ENCODE measurements around the gene RALGAPB. TPM values are rescaled to one million over a fixed set of nuclear protein-coding genes. Genes with fewer than 3 reads are reported as not detected.

Gene RALGAPB
- total and polyA plus RNA-seq, 2 of the 13 experiments (the other 11 are each of a cell fraction or from before 2014, with no cell fraction given) = 17.6 to 30.6 TPM

DNA sequence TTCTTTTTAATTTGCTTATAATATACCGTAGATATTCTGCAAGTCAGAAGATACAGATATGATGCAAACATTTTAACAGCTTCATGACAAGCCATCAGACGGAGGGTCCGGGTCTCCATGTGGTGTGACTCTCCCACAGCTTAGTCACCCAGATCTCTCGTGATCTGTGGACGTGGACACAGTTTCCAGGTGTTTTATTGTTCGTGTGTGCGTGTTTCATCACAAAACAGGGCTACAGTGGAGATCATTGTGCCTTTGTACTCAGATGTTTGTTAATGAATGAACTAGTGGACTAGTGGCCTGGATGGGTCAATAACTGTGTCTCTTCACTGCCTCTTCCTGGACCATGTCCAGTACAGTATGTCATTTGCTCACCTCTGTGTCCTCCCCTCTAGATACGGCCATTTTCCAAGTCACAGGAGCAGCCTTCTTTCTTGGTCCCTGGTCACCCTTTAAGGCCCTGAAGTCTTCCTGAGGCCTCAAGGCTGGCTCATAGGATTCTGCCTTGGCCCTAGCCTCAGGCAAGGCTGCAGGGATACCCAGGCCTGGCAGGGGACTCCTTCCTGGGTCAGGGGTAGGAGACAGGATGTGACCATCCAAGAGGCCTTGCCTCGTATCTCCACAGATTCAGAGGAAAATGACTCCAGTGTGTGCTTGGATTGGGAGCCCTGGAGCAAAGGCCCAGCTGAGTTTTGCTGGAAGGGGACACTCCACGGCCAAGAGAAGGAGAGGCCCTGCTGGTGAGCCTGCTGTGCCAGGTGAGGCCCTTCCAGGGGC lies 112.9 kb downstream of the RALGAPB start (continued):
- no peak for TF ChIP-seq ZNF616 (CRISPR knock-in tag; IDR thresholded peaks at IDR 0.05; ENCODE audit: low read depth)
- no peak for TF ChIP-seq MTA3 (CRISPR knock-in tag; IDR thresholded peaks at IDR 0.05)
- no peak; the same call in 1 of the 2 replicates for TF ChIP-seq ZNF235 (CRISPR knock-in tag; IDR thresholded peaks at IDR 0.05; ENCODE audit: borderline replicate concordance)
- peak; percentile 72; the same call in 1 of the 2 replicates for TF ChIP-seq SNAPC2 (CRISPR knock-in tag; IDR thresholded peaks at IDR 0.05)
- TF ChIP-seq KLF6 (CRISPR knock-in tag; IDR thresholded peaks at IDR 0.05) = no peak; the same call in 1 of the 2 replicates
- TF ChIP-seq NFIB (CRISPR knock-in tag; IDR thresholded peaks at IDR 0.05; ENCODE audit: borderline replicate concordance) = no peak; the same call in 1 of the 2 replicates
- no peak for TF ChIP-seq ZNF7 (CRISPR knock-in tag; IDR thresholded peaks at IDR 0.05)
- TF ChIP-seq, protein P1, sequence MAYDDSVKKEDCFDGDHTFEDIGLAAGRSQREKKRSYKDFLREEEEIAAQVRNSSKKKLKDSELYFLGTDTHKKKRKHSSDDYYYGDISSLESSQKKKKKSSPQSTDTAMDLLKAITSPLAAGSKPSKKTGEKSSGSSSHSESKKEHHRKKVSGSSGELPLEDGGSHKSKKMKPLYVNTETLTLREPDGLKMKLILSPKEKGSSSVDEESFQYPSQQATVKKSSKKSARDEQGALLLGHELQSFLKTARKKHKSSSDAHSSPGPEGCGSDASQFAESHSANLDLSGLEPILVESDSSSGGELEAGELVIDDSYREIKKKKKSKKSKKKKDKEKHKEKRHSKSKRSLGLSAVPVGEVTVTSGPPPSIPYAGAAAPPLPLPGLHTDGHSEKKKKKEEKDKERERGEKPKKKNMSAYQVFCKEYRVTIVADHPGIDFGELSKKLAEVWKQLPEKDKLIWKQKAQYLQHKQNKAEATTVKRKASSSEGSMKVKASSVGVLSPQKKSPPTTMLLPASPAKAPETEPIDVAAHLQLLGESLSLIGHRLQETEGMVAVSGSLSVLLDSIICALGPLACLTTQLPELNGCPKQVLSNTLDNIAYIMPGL (CRISPR knock-in tag; IDR thresholded peaks at IDR 0.05; ENCODE audit: borderline replicate concordance in 1 of 2, low read depth in 1 of 2) = peak; percentile 62 to 92
- TF ChIP-seq MAZ (IDR thresholded peaks at IDR 0.05; ENCODE audit: borderline replicate concordance, low read depth, low read length) = no peak
- peak; percentile 71 for TF ChIP-seq MAZ (CRISPR knock-in tag; IDR thresholded peaks at IDR 0.05; ENCODE audit: low read depth)
- TF ChIP-seq, protein P2, sequence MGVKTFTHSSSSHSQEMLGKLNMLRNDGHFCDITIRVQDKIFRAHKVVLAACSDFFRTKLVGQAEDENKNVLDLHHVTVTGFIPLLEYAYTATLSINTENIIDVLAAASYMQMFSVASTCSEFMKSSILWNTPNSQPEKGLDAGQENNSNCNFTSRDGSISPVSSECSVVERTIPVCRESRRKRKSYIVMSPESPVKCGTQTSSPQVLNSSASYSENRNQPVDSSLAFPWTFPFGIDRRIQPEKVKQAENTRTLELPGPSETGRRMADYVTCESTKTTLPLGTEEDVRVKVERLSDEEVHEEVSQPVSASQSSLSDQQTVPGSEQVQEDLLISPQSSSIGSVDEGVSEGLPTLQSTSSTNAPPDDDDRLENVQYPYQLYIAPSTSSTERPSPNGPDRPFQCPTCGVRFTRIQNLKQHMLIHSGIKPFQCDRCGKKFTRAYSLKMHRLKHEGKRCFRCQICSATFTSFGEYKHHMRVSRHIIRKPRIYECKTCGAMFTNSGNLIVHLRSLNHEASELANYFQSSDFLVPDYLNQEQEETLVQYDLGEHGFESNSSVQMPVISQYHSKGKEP (CRISPR knock-in tag; IDR thresholded peaks at IDR 0.05) = no peak
- no peak for TF ChIP-seq MBNL3 (CRISPR knock-in tag; conservative IDR thresholded peaks at IDR 0.05)
- peak; percentile 72 for TF ChIP-seq POLR2AphosphoS5 (IDR thresholded peaks at IDR 0.05; ENCODE audit: low read depth, low read length)
- TF ChIP-seq, protein P3, sequence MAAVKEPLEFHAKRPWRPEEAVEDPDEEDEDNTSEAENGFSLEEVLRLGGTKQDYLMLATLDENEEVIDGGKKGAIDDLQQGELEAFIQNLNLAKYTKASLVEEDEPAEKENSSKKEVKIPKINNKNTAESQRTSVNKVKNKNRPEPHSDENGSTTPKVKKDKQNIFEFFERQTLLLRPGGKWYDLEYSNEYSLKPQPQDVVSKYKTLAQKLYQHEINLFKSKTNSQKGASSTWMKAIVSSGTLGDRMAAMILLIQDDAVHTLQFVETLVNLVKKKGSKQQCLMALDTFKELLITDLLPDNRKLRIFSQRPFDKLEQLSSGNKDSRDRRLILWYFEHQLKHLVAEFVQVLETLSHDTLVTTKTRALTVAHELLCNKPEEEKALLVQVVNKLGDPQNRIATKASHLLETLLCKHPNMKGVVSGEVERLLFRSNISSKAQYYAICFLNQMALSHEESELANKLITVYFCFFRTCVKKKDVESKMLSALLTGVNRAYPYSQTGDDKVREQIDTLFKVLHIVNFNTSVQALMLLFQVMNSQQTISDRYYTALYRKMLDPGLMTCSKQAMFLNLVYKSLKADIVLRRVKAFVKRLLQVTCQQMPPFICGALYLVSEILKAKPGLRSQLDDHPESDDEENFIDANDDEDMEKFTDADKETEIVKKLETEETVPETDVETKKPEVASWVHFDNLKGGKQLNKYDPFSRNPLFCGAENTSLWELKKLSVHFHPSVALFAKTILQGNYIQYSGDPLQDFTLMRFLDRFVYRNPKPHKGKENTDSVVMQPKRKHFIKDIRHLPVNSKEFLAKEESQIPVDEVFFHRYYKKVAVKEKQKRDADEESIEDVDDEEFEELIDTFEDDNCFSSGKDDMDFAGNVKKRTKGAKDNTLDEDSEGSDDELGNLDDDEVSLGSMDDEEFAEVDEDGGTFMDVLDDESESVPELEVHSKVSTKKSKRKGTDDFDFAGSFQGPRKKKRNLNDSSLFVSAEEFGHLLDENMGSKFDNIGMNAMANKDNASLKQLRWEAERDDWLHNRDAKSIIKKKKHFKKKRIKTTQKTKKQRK (IDR thresholded peaks at IDR 0.05; ENCODE audit: low read length) = no peak
- TF ChIP-seq, protein P4, sequence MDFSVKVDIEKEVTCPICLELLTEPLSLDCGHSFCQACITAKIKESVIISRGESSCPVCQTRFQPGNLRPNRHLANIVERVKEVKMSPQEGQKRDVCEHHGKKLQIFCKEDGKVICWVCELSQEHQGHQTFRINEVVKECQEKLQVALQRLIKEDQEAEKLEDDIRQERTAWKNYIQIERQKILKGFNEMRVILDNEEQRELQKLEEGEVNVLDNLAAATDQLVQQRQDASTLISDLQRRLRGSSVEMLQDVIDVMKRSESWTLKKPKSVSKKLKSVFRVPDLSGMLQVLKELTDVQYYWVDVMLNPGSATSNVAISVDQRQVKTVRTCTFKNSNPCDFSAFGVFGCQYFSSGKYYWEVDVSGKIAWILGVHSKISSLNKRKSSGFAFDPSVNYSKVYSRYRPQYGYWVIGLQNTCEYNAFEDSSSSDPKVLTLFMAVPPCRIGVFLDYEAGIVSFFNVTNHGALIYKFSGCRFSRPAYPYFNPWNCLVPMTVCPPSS (IDR thresholded peaks at IDR 0.05) = no peak
- peak; percentile 87 for TF ChIP-seq BHLHE40 (IDR thresholded peaks at IDR 0.05; ENCODE audit: low read length)
- TF ChIP-seq, protein P5, sequence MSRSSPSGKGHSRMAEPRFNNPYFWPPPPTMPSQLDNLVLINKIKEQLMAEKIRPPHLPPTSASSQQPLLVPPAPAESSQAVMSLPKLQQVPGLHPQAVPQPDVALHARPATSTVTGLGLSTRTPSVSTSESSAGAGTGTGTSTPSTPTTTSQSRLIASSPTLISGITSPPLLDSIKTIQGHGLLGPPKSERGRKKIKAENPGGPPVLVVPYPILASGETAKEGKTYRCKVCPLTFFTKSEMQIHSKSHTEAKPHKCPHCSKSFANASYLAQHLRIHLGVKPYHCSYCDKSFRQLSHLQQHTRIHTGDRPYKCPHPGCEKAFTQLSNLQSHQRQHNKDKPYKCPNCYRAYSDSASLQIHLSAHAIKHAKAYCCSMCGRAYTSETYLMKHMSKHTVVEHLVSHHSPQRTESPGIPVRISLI (CRISPR knock-in tag; IDR thresholded peaks at IDR 0.05; ENCODE audit: borderline replicate concordance) = peak; percentile 64; the same call in 1 of the 2 replicates
- TF ChIP-seq, protein P6, sequence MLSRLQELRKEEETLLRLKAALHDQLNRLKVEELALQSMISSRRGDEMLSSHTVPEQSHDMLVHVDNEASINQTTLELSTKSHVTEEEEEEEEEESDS (CRISPR knock-in tag; IDR thresholded peaks at IDR 0.05; ENCODE audit: borderline replicate concordance) = peak; percentile 89; the same call in 1 of the 2 replicates
- no peak for TF ChIP-seq ZSCAN12 (CRISPR knock-in tag; IDR thresholded peaks at IDR 0.05)
- peak; percentile 85 for TF ChIP-seq CHD2 (IDR thresholded peaks at IDR 0.05; ENCODE audit: low read depth, low read length)
